Lung (tissue), 12 donors: Measurements from ENCODE around the gene OSBPL2. TPM values are rescaled to one million over a fixed set of nuclear protein-coding genes. Genes with fewer than 3 reads are reported as not detected.

Experiments
- ATAC-seq: fragments of 200-7000 bp; cut with Tn5 transposase; one replicate; pipeline ENCODE4 v1.9.1; 2020; ENCODE audit warnings: moderate number of reproducible peaks; ENCODE audit not compliant: insufficient read depth, low FRiP score
- DNase-seq, 3 donors: peaks; one replicate each; pipeline ENCODE4 v3.0.0-alpha.2; 2013 to 2017
- H3K27ac ChIP-seq, 2 donors: one replicate each; pipeline ENCODE4 v1.5.1; 2013; ENCODE audit warnings: mild to moderate bottlenecking in 2 of 2, moderate library complexity in 2 of 2, control low read depth in 1 of 2, inconsistent platforms in 1 of 2, low read depth in 1 of 2, low read length in 1 of 2
- H3K27me3 ChIP-seq, 3 donors: one replicate each; pipeline ENCODE4 v1.5.1; 2013; ENCODE audit warnings: low read length in 2 of 3; ENCODE audit not compliant: control insufficient read depth in 3 of 3, insufficient read depth in 3 of 3
- H3K36me3 ChIP-seq, 4 donors: one replicate each; pipeline ENCODE4 v1.5.1; 2013; ENCODE audit warnings: low read length in 4 of 4, mild to moderate bottlenecking in 1 of 4, moderate library complexity in 1 of 4; ENCODE audit not compliant: control insufficient read depth in 4 of 4, insufficient read depth in 4 of 4
- H3K4me1 ChIP-seq, 5 donors: one replicate each; pipeline ENCODE4 v1.5.1; 2013; ENCODE audit warnings: low read length in 5 of 5, mild to moderate bottlenecking in 2 of 5, moderate library complexity in 1 of 5; ENCODE audit not compliant: control insufficient read depth in 5 of 5, insufficient read depth in 5 of 5
- H3K4me3 ChIP-seq: one replicate; pipeline ENCODE4 v1.5.1; 2013; ENCODE audit warnings: mild to moderate bottlenecking, control low read depth, moderate library complexity
- H3K9ac ChIP-seq, 2 donors: one replicate each; pipeline ENCODE4 v1.5.1; 2013; ENCODE audit warnings: low read length in 2 of 2, control low read depth in 1 of 2; ENCODE audit not compliant: insufficient read depth in 1 of 2
- H3K9me3 ChIP-seq, 4 donors: one replicate each; pipeline ENCODE4 v1.5.1; 2013; ENCODE audit warnings: low read length in 3 of 4, mild to moderate bottlenecking in 1 of 4, moderate library complexity in 1 of 4; ENCODE audit not compliant: control insufficient read depth in 4 of 4, insufficient read depth in 3 of 4
- CTCF ChIP-seq: IDR thresholded peaks from 2 replicates; pipeline ENCODE4 v1.5.1; 2012; ENCODE audit warnings: mild to moderate bottlenecking; ENCODE audit errors: control extremely low read depth, extremely low read depth
- WGBS, 2 donors: extraction: QIAGEN DNeasy Blood & Tissue Kit; methylation state at CpG; one replicate each; pipeline ENCODE4 v1.1.7; 2013; 5-methylcytosine and 5-hydroxymethylcytosine counted together
- polyA plus RNA-seq, 2 donors: library from polyadenylated mRNA; stranded (reverse); fragments of 200-250 nt; gene quantifications; one replicate each; pipeline ENCODE4 v1.2.1, GENCODE V29; 2013
- total RNA-seq, 2 donors: library from RNA; depleted of rRNA in 1 of 2; stranded (reverse); fragments of >200 nt in 1 of 2; gene quantifications; one replicate each; pipeline ENCODE4 v1.2.1, GENCODE V29; 2014 to 2021
- donor health status: control.
- donor health status: control.
- donor health status: Bipolar disorder and iron deficiency.
- donor health status: healthy.
- donor health status: DM: yes; HTN: yes; CAD: no.

OSBPL2 gene
- total and polyA plus RNA-seq, 4 donors, result 13.2 to 48.0 (median 27.7) TPM

- Histone ChIP-seq H3K9ac (no peak overlapping the region), H3K27me3 (no peaks in the 10 kb centered on the region), H3K27ac (no peak overlapping the region), H3K36me3 (peaks cover 4 to 44% (median 19%) of the 10 kb centered on the region in 4 donors), H3K9me3 (no peaks in the 10 kb centered on the region), H3K4me3 (no peak overlapping the region), H3K4me1 (no peaks in the 10 kb centered on the region)
- no peak for TF ChIP-seq CTCF
- DNase-seq (no peak), ATAC-seq (no peak)
- WGBS, 2 donors, result 96 to 97% methylated on average over 15 of the region's 15 CpGs
Observed at GRCh38 chr20:62288535-62289105, 50.3 kb downstream of the OSBPL2 start.

GRCh38 chr20:62289131-62289530 is 50.8 kb downstream of the OSBPL2 start:
- Histone ChIP-seq H3K36me3 (peaks cover 9 to 43% (median 17%) of the 10 kb centered on the region in 4 donors), H3K9ac (no peak overlapping the region), H3K27ac (no peak overlapping the region), H3K9me3 (no peaks in the 10 kb centered on the region), H3K27me3 (no peaks in the 10 kb centered on the region), H3K4me3 (no peak overlapping the region), H3K4me1 (no peaks in the 10 kb centered on the region)
- DNase-seq (no peak), ATAC-seq (no peak)
- 90 to 96% methylated on average over 14 of the region's 14 CpGs for WGBS, 2 donors
- TF ChIP-seq CTCF, result no peak

- no peak for TF ChIP-seq CTCF
- Histone ChIP-seq H3K9me3 (no peaks in the 10 kb centered on the region), H3K36me3 (peaks cover 9 to 45% (median 17%) of the 10 kb centered on the region in 4 donors), H3K27me3 (no peaks in the 10 kb centered on the region), H3K9ac (no peak overlapping the region), H3K4me1 (no peaks in the 10 kb centered on the region), H3K27ac (no peak overlapping the region), H3K4me3 (no peak overlapping the region)
- DNase-seq, result no peak
- ATAC-seq, result no peak
- 93 to 95% methylated on average over 8 of the region's 8 CpGs for WGBS, 2 donors
Observed at GRCh38 chr20:62289898-62290297, 51.6 kb downstream of the OSBPL2 start.
